ENCODE results near the gene MICALL1.
"Not testable (repeated sequence)": the region's sequence is repeated elsewhere in the genome, so short reads cannot be mapped to it uniquely, and the experiment has no call there.

MICALL1 gene

DNA sequence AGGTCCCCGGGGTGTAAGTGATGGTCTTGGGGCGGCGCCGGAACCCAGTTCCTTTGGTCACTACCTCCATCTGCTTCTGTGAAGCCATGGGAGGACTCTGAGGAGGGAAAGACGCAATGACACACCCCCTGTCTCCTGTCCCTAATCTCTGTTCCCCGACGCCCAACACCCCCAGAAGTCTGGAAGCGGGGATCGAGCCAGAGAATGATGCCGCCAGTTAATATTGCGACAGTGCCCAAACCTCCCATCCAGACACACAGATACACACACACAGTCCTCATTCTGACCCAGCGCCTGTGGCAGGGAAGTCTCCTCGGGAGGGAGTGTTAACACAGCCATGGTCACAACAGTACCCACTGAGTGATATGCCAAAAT, 47.0 kb downstream of the MICALL1 start:
- peak overlapping the region; percentile 96 for H3K4me3 ChIP-seq (ENCODE audit: low read depth, low read length)
- no peak for DNase-seq (ENCODE audit: low read depth)

DNA sequence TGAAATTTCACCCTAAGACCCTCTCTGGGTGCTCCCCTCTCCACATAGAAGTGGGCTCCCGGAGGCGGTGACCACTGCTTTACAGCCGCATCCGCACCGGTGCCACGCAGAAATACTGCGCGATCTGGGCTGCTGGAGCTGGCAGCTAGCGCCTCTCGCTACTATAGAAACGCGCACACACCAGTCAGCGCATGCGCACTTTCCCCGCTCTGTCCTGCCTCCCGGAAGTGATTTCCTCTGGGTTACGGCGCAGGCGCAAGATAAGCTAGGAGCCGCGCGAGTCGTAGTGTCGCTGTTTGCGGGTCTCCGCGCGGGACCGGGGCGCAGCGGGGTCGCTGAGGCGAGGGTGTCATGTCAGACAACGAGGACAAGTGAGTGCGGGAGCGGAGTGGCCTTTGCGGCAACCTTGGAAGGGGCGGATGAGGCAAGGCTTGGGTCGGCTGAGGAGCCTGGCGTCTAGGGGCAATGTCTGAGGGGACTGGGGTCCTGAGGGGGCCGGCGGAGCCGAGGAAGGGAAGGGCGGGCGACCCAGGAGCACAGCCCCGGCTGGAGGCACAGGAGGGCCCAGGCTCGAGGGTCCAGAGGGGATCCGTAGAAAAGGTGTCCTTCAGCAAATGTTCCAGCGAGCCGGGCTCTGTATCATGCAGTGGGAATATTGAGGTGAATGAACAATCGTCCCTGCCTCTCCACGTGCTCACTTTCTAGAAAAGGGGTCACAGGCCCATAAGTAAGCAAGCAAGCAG, 47.5 kb downstream of the MICALL1 start, which contains the start of the genes C22orf23 and POLR2F:
Gene C22orf23, minus strand, starts transcription at position 165 of the 743 bp plus-strand sequence. CDS start 452 bp downstream, outside the sequence.
Gene POLR2F, plus strand, starts transcription at position 263 of the 743 bp plus-strand sequence. Its CDS starts 89 bp downstream, at position 352.
- peak within 1 kb of the TSS; percentile 96 for H3K4me3 ChIP-seq (ENCODE audit: low read depth, low read length)
- DNase-seq (ENCODE audit: low read depth), result peak; percentile 73

DNA sequence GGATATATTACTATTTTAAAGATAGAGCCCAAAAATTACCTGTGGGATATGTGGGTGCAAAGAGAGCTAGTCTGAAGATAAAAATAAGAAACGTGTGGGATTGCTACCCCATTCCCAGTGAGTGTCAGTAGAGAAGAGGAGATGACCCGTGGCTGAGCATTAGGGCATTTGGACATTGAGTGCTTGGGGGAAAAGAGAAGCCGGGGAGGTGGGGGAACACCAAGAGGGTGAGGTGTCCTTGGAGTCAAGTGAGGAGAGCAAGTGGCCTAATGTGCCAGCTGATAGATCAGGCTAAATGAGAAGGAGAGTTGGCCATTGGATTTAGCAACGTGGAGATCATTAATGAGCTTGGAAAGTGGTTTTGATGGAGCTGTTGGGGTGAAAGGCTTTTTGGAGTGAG, 48.6 kb downstream of the MICALL1 start:
- peak overlapping the region; percentile 96 for H3K4me3 ChIP-seq (ENCODE audit: low read depth, low read length)
- no peak for DNase-seq (ENCODE audit: low read depth)

DNA sequence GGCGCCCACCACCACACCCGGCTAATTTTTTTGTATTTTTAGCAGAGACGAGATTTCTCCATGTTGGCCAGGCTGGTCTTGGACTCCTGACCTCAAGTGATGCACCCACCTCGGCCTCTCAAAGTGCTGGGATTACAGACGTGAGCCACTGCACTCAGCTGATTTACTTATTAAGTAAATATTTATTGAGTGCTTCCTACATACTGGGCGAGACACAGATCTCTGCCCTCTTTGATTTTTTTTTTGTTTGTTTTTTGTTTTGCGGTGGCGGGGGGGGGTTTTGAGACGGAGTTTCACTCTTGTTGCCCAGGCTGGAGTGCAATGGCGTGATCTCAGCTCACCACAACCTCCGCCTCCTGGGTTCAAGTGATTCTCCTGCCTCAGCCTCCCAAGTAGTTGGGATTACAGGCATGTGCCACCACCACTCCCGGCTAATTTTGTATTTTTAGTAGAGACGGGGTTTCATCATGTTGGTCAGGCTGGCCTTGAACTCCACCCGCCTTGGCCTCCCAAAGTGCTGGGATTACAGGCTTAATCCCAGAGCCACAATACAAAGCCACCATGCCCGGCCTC, 49.8 kb downstream of the MICALL1 start:
- DNase-seq (ENCODE audit: low read depth); H3K4me3 ChIP-seq (ENCODE audit: low read depth, low read length): not testable (repeated sequence)

DNA sequence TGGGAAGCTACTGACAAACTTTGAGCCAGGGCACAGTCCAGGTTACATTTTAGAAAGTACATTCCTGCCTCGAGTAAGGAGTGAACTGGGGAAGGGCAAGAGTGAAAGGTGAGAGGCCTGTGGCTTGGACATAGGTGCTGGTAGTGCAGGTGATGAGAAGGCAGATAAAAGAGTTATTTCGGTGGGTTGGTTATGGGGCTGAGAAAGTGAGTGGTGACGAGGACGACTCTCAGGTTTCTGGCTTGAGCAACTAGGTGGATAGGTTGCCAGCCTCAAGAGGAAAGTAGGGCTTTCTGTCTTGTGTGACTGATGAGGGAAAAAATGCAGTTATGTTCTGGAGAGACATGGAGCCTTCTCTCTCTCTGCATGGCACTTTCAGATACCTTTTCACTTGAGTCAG, 51.1 kb downstream of the MICALL1 start:
- no peak for DNase-seq (ENCODE audit: low read depth)
- no peak overlapping the region for H3K4me3 ChIP-seq (ENCODE audit: low read depth, low read length)

DNA sequence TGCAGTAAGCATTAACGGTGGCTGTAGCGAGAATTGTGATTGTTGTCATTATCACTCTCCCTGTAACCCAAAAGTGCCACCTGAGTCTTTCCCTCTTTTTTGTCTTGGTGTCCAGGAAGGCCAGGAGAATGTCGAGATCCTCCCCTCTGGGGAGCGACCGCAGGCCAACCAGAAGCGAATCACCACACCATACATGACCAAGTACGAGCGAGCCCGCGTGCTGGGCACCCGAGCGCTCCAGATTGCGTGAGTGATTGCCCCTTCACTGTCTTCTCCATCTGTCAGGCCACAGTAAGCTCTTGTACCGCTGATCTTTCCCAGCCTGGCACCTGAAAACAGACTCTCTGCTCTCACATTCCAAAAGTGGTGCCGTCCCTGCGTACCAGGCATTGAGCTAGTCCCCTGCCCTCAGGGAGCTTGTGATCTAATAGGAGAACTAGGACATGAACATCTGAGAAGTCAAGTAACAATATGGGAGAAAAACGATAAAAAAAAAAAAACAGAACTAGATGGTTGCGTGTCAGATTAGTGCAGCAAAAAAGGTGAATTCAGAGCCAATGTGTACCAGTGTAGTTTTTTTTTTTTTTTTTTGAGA, 53.2 kb downstream of the MICALL1 start:
- no peak for DNase-seq (ENCODE audit: low read depth)
- H3K4me3 ChIP-seq (ENCODE audit: low read depth, low read length), result no peak overlapping the region

DNA sequence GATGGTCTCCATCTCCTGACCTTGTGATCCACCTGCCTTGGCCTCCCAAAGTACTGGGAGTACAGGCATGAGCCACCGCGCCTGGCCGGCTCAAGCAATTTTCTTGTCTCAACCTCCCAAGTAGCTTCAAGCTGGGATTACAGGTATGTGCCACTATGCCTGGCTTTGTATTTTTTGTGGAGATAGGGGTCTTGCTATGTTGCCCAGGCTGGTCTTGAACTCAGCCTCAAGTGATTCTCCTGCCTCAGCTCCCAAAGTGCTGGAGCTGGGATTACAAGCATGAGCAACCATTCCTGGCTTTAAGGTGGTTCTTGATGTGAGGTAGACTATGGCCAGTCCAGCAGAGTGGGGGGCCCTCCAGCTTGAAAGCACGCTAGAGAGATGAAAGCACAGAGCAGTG, 55.0 kb downstream of the MICALL1 start:
- no peak for DNase-seq (ENCODE audit: low read depth)
- H3K4me3 ChIP-seq (ENCODE audit: low read depth, low read length), result no peak overlapping the region

DNA sequence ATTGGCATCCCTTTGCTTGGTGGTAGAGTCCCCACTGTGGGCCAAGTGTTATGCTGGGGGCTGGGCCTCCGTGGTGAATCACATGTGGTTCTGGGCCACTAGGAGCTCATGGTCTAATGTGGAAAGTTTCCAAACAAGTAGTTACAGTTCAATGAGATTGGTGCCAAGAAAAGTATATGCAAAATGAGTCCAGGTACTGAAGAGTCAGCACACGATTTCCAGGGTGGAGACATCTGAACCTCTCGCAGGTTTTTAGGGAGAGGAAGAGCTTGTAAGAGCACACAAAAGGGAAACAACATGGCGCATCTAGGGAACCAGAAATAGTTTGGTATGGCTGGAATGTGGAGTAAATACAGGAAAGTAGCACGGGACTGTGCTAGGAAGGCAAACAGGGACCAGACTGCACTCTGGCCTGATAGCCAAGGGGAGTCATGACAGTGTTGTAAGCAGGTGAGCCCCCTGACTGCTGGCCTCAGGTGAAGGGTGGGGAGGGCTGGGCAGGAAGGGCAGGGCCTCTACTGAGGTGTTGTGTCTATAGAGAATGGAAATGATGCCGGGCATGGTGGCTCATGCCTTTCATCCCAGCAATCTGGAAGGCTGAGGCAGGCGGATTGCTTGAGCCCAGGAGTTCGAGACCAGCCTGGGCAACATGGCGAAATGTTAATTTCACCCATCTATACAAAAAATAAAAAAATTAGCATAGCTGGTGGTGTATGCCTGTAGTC, 60.0 kb downstream of the MICALL1 start:
- no peak overlapping the region for H3K4me3 ChIP-seq (ENCODE audit: low read depth, low read length)
- DNase-seq (ENCODE audit: low read depth), result no peak

DNA sequence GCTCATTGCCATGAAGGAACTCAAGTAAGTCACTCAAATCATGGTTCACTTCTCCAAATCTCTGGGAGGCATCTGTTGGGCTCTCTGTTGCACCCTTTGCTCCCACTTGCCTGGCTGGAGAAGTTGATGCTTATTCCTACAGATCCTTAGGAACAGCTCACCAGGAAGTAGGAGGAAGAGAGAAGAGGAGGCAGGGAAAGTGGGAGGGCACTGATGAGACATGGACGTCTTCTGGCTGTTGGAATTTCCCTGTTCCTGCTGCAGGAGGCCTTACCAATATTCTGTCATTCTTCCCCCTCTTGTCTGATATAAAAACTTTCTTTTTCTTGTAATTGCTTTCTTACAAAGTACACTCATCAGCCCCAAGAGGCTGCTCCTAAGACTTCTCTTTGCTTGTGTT, 61.0 kb downstream of the MICALL1 start:
- H3K4me3 ChIP-seq (ENCODE audit: low read depth, low read length), result no peak overlapping the region
- no peak for DNase-seq (ENCODE audit: low read depth)

DNA sequence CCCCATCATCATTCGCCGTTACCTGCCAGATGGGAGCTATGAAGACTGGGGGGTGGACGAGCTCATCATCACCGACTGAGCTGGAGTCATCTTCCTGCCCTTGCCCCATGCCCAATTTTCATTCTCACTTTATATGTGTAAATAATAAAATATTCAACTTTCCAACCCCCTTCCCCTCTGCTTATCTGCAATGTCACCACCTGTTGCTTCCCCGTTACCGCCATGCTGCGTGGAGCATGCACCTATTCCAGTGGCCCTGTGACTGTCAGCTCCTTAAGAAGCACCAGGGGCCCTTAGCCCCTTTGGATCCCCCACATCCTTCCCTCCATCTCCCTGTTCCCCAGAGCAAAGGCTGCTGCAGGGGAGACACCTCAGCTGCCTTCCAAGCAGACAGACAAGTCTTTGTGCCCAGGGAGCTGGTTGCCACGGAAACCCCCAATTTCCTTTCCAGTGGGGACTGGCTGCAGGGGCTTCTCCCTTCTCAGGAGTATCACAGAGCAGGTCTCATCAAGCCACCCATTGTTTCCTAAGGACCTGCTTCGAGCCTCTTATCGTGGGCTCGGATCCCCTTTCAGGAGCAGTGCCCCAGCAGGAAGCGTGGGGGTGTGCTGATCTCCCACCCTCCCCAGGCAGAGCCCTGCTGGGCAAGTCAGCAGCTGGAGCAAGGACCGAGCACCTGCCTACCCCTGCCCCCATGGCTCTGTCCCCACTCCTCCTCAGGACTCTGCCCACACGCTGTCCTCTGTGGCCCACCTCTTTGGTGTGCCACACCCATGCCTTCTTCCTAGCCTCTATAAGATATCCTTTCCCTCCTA, 61.7 kb downstream of the MICALL1 start:
- H3K4me3 ChIP-seq (ENCODE audit: low read depth, low read length), result no peak overlapping the region
- DNase-seq (ENCODE audit: low read depth), result no peak

DNA sequence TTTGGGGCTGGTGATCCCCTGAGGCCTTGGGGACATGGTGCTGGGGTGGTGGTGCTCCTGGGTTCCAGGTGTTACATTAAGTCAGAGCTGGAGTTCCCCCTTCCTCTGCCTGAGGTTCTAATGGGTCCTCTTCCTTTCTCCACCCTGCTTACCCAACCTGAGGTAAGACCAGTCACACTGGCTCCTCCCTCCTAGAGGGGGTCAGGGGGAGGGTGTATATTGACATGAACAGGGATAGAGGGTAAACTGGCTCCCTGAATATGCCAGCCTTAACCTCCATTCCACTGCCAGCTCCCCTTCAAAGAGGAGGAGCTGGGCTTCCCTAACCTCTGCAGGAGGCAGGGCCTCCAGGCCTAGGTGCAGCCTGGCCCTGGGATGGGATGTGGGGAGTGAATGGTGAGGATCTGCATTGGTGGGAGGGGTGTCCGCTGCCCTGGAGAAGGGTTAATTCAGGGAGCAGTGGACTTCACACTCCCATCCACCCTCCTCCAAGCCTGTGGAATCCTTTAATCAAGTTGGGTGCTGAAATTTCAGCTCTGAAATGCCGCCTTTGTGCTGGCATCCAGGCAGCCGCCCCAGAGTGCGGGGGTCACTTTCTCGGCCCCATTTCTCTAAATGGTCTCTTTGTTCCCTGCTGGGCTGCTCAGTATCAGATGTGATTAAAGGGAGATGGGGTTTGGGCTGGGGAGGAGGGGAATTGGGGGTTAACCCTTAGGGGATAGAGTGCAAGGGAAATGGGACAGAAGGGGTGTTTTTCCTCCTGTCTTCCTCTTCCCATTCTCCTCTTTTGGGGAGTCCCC, 62.6 kb downstream of the MICALL1 start:
- H3K4me3 ChIP-seq (ENCODE audit: low read depth, low read length), result no peak overlapping the region
- no peak for DNase-seq (ENCODE audit: low read depth)

DNA sequence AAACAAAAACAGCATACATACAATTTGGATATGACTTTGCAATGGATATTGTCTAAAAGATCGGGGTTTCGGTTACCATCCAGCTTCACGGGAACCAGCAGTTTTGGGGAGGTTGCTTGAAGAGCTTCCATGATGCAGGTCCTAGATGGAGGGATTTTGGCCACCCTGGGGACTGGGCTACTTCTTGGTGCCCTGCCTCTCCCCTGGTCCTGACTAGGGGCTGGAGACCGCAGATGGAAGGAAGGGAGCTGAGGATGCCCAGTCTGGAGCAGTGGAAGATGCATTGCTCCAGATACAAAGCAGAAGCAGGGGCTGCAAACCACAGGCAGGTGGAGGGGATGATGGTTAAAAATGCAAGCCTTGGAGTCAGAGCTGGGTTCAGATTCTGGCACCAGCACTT, 64.8 kb downstream of the MICALL1 start:
- no peak for DNase-seq (ENCODE audit: low read depth)
- H3K4me3 ChIP-seq (ENCODE audit: low read depth, low read length), result no peak overlapping the region

DNA sequence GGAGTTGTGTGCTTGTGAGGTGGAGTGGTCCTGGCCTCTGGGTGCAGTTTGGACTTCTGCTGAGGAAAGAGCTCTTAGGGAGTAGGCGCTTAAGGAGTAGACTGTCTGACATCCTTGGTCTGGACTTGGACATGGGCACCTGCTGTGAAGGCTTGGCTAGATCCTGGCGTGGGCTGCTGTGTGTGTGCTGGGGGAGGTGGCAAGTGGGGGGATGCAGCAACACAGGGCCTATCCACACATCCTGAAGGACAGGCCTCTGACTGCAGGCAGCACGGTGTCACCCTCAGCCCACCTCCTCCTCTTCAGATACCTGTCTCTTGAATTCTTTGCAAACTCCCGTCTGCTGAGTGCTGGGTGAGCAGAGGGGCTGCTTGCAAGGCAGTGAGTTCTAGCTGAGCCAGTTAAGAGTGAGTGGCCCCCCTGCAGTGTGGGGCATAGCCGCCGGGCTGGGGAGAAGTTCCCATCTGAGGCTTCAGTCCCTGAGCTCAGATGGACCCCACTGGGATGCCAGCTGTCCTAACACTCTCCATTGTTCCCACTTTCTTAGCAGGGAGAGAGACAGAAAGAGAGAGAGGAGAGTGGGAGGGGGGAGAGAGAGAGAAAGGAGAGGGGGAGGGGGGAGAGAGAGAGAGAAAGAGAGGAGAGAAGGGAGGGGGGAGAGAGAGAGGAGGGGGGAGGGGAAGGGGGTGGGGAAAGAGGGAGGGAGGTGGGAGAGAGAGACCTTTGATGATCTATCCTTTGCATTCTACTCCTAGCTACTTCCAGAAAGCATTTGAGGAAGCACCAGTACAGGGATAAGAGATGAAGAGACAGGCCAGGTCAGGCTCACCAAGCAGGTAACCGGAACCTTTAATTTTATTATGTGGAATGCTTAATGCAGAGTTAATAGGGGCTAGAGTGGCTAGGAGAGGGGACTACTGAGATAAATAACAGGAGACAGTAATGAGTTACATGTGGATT, 65.7 kb downstream of the MICALL1 start:
- no peak for DNase-seq (ENCODE audit: low read depth)
- H3K4me3 ChIP-seq (ENCODE audit: low read depth, low read length), result no peak overlapping the region

DNA sequence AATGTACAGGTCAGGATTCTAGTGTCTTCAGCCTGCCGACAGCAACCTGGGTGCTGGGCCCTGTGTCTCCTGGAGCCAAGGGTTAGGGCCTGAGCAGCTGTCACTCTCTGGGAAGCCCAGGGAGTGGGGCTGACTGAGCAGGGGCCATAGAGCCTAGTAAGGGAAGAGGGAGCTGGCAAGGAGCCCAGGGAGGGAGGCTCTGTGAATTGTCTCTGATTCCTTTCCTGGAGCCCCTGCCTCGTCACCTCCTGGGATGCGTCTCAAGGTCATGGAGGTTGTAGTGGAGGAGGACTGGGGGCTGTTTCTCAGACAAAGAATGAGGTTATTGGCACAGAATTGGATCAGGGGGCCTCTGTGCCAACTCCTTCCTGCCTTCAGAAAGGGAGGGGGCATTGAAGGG, 66.4 kb downstream of the MICALL1 start:
- DNase-seq (ENCODE audit: low read depth), result no peak
- H3K4me3 ChIP-seq (ENCODE audit: low read depth, low read length), result no peak overlapping the region

DNA sequence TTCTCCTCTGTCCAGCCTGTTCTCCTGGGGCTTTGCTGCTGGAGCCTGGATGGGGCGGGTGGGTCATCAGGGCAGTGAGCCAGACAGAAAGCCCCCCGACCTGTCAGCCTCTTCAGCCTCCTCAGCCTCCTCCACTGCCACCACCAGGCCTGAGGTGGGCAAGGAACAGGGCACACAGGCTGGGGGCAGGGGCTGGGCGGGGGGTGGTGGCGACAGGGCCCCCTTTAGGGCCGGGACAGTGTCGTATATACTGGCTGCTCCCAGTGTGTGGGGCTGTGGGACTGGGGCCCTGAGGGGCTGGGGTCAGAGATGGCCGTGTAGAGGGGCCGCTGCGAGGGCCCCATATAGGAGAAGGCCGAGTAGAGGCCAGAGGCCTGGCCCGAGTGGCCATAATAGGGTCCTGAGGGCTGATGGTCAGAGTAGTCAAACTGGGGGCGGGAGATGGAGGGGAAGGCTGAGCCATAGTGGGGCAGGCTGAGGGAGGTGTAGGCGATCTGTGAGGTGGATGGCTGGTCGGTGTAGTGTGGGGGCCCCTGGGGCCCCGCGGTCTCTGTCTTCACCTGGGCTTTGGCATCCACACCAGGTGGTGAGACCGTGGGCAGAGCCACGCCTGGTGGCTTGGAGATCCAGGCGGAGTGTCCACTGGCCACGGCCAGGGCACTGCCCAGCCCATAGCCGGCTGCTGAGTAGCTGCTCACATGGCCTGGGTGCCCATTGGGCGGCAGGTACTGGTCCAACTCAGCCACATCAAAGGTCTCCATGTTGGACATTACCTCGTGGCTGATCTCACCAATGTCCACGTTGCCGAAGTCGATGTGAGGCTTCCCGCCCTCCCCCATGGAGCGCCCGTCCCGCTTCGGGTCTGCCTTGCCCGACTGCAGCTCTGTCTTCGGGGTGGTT, 67.4 kb downstream of the MICALL1 start:
- no peak overlapping the region for H3K4me3 ChIP-seq (ENCODE audit: low read depth, low read length)
- no peak for DNase-seq (ENCODE audit: low read depth)

DNA sequence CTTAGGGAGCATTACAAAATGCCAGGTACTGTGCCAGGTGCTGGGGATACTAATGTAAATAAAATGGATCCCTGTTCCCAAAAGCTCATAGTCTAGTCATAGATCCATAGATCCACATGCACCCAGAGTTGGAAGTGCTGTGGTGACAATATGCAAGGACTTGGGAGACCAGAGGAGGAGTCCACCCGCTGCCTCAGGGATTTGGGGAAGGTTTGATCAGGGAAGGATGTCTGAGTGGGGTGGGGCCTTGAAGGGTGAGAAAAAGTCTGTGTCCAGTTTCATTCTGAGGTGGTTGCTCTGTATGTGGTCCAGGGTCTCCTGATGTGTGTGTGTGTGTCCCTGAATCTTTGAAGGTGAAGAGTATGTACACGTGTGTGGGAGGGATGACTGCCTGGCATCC, 69.1 kb downstream of the MICALL1 start:
- DNase-seq (ENCODE audit: low read depth), result no peak

DNA sequence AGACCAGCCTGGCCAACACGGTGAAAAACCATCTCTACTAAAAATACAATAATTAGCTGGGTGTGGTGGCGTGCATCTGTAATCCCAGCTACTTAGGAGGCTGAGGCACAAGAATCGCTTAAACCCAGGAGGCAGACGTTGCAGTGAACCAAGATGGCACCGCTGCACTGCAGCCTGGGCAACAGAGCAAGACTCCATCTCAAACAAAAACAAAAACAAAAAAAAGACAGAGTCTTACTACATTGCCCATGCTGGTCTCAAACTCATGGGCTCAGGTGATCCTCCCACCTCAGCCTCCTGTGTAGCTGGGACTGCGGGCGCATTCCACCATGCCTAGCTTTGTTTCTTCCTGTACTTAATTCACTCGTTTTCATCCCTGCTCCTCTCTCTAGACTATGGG, 69.9 kb downstream of the MICALL1 start:
- not testable (repeated sequence) for H3K4me3 ChIP-seq (ENCODE audit: low read depth, low read length); DNase-seq (ENCODE audit: low read depth)

More for the DNA sequence above, 69.1 kb downstream of the MICALL1 start:
- no peak overlapping the region for H3K4me3 ChIP-seq (ENCODE audit: low read depth, low read length)

All from skeletal muscle cell (primary cell).